ENCODE results near the gene FKBP1B.
"Not testable (repeated sequence)": the region's sequence is repeated elsewhere in the genome, so short reads cannot be mapped to it uniquely, and the experiment has no call there.

FKBP1B gene

DNA sequence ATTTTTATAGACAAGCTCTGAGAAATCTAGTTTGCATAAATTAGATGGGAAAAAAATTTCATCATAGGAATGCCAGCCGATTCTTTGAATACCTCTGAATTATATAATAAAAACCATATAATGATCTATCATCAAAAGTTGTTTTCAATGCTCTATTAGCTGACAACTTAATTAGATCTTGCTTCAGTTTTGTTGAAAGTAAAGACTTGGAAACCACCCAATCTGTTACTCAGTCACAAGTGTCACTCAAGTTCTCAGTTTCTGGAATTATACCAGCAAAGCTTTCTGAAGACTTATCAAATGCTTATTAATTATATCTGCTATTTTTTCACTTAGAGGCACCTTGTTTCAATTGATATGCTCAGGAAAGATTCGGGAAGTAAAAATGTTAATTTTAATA, 52.5 kb downstream of the FKBP1B start:
- no peak for DNase-seq (ENCODE audit: low spot score)

DNA sequence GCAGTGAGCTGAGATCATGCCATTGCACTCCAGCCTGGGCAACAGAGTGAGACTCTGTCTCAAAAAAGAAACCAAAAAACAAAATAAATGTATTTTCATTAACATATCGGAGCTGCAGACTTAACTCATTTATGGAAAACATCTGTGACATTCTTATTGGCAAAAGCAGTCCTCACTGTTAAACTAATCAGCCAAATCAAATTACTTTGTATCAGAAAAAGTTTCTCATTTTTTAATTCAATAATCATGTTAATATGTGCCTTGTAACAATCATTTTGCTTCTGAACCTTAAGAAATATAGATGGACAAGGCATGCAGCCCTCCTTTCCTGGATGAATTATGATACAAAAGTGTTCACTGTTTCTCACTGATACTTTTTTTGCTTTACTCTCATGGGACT, 53.1 kb downstream of the FKBP1B start:
- no peak for DNase-seq (ENCODE audit: low spot score)

DNA sequence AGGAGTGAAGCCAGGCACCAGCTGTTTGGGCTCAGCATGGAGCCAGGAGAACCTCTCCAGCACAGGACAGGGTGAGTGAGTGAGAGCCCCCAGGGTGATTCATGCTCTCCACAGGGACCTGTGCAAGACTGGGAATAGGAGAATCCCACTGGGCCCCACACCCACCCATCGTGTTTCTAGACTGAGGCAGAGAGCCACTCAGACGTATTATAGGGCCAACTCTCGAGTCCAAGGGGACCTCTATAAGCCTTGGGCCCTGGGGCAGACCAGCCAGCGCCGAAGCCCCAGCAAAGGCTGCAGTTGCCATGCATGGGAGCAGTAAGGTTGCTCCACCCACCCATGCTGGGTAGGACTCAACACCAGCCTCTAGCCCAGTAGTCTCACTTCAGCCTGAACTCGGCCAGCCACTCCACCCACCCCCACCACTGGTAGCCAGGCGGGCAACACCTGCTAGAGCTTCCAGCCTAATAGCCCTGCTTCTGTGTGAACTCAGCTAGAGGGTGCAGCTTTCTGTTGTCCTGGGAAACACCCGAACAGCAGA, 54.6 kb downstream of the FKBP1B start:
- no peak for DNase-seq (ENCODE audit: low spot score)

DNA sequence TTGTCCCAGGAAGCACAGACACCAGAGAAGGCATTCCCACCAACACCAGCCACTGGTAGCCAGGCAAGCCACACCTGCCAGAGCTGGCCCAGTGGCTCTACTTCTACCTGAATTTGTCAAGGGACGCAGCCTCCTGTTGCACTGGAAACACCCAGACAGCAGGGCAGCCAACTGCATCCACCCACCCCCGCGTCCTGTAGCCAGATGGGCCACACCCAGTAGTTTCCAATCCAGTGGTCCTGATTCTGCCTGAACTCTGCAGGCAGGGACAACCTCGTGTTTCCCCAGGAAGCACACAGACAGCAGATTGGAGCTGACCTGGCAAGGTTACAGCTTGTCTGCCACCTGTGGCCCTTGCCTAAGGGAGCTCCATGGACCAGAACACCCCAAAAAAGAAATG, 55.4 kb downstream of the FKBP1B start:
- no peak for DNase-seq (ENCODE audit: low spot score)

DNA sequence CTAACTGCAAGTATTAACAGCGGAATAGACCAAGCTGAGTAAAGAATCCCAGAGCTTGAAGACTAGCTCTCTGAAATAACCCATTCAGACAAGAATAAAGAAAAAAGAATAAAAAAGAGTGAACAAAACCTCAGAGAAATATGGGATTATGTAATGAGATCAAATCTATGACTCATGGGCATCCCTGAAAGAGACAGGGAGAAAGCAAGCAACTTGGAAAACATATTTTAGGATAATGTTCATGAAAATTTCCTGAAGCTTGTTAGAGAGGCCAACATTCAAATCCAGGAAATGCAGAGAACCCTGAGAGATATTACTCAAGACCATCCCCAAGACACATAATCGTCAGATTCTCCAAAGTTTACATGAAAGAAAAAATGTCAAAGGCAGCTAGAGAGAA, 56.3 kb downstream of the FKBP1B start:
- no peak for DNase-seq (ENCODE audit: low spot score)

DNA sequence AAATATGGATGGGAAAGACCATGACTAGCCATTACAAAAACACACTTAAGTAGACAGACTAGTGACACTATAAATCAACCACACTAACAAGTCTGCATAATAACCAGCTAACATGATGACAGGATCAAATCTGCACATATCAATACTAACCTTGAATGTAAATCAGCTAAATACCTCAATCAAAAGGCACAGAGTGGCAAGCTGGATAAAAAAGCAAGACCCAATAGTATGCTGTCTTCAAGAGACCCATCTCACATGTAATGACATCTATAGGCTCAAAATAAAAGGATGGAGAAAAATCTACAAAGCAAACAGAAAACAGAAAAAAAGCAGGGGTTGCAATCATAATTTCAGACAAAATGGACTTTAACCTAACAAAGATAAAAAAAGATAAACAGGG, 57.2 kb downstream of the FKBP1B start:
- DNase-seq (ENCODE audit: low spot score) = no peak

DNA sequence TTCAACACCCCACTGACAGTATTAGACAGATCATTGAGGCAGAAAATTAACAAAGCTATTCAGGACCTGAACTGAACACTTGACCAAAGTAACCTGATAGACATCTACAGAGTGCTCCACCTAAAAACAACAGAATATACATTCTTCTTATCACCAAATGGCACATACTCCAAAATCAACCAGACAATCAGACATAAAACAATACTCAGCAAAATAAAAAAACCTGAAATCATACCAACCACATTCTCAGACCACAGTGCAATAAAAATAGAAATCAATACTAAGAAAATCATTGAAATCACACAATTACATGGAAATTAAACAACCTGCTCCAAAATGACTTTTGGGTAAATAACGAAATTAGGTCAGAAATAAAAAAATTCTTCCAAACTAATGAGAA, 57.8 kb downstream of the FKBP1B start:
- DNase-seq (ENCODE audit: low spot score) = no peak

DNA sequence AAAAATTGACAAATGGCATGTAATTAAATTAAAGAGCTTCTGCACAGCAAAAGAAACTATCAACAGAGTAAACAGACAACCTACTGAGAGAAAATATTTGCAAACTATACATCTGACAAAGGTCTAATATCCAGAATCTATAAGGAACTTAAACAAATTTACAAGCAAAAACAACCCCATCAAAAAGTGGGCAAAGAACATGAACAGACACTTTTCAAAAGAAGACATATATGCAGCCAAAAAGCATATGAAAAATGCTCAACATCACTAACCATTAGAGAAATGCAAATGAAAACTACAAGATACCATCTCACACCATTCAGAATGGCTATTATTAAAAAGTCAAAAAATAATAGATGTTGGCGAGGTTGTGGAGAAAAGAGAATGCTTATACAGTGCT, 59.9 kb downstream of the FKBP1B start:
- not testable (repeated sequence) for DNase-seq (ENCODE audit: low spot score)

DNA sequence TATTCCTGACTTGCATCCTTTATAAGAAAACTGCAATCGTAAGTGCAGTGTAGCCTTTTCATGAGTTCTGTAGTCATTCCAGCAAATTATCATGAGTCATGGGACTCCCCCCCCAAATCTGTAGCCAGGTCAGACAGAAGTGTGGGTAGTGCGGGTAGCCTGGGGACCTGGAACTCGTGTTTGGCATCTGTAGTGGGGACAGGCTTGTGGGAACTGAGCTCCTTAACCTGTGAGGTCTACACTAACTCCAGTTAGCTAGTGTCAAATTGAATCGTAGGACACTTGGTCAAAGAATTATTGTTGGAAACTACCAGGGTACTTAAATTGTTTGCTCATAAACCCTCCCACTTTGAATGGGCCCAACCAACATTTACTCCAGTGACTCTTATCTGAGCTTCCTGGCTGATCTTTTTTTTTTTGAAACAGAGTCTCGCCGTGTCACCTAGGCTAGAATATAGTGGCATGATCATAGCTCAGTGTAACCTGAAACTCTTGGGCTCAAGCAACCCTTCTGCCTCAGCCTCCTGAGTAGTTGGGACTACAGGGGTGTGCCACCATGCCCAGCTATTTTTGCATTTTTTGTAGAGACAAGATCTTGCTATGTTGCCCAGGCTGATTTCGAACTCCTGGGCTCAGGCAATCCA, 61.2 kb downstream of the FKBP1B start:
- no peak for DNase-seq (ENCODE audit: low spot score)

DNA sequence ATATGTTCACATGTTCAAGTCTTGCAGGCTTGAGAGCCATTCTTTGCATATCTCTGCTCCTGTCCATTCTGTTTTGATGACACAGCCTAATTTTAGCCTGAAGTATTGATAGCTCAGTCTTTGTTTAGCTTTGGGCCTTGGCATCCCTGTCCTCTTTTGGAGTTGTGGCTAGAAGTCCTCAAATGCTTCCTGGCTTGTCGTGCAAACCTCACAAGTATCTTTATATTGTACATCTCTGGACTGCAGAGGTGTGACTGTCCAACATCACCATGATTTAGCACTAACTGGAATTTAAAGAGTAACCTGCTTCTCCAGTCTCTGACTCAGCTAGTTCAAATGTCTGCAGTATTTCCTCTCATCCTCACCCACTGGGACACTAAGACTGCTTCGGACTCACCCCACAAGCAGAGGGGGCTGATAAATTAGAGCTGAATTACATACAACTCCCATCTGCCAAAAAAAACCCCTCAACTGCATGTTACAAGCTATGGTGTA, 61.9 kb downstream of the FKBP1B start:
- DNase-seq (ENCODE audit: low spot score) = no peak
